ENCODE data around the gene PRKD1.
A peak's percentile ranks its signal among the peaks of the same experiment; 100 is the strongest.

Gene PRKD1

DNA sequence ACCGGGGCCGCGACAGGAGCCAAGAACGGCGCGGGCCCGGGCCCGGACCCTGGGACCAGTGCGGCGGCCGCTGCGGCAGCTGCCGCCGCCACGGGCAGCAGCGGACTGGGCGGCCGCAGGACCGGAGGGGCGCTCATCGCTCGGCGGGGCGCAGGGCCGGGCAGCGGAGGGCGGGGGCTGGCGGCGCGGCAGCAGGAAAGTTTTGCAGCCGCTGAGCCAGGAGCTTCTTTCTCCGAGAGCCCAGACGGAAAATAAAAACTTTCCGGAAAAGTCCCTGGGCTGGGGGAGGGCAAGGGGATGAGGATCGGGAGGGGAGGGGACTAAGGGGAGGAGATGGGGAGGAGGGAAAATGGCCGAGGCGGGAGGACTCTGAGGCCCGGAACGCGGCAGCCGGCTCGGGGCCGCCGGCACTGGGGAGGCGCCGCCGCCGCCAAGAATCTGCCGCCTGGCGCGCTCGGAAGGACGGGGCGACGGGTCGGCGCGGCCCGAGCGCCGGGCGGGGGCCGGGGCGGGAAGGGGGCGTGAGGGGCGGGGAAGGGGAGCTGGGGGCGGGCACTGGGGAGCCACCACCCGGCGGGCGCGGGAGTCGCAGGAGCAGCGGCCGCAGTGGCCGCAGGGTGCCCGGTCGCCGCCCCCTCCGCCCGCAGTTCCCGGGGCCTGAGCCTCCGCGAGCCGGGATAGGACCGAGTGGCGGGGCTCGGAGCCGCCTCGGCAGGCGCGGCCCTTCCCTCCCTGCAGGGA is at the start of gene PRKD1:
Gene PRKD1, minus strand, starts transcription at position 472 of the 741 bp plus-strand sequence.
- Mint-ChIP-seq H3K27ac (peak within 1 kb of the TSS; percentile 15), H3K4me1 (peaks cover 25% of the 10 kb centered on the region), H3K9me3 (no peaks in the 10 kb centered on the region), H3K4me3 (peak within 1 kb of the TSS; percentile 96), H3K27me3 (ENCODE audit: low read depth, poor library complexity) (peaks cover 24% of the 10 kb centered on the region), H3K36me3 (ENCODE audit: low read depth) (no peaks in the 10 kb centered on the region)
- TF ChIP-seq, protein P1, sequence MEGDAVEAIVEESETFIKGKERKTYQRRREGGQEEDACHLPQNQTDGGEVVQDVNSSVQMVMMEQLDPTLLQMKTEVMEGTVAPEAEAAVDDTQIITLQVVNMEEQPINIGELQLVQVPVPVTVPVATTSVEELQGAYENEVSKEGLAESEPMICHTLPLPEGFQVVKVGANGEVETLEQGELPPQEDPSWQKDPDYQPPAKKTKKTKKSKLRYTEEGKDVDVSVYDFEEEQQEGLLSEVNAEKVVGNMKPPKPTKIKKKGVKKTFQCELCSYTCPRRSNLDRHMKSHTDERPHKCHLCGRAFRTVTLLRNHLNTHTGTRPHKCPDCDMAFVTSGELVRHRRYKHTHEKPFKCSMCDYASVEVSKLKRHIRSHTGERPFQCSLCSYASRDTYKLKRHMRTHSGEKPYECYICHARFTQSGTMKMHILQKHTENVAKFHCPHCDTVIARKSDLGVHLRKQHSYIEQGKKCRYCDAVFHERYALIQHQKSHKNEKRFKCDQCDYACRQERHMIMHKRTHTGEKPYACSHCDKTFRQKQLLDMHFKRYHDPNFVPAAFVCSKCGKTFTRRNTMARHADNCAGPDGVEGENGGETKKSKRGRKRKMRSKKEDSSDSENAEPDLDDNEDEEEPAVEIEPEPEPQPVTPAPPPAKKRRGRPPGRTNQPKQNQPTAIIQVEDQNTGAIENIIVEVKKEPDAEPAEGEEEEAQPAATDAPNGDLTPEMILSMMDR (IDR thresholded peaks at IDR 0.05), result no peak
- peak; percentile 84 for DNase-seq

DNA sequence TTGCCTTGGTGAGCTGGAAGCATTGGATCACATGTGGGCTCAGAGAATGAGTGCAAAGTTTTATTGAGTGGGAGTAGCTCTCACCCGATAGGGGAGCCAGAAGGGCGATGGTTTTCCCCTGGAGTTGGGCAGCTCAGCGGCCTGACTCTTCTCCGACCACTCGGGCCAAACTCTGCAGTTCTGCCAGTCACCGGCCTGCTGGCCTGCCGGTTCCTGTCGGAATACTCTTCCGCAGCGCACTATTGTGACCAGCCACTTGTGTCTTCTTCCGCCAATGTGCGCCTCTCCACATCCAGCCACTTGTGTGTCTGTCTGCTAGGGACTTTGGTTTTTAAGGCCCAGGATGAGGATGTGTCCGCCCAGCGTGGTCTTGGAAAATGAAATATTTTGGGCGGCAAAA is 43.5 kb upstream of the PRKD1 start:
- Mint-ChIP-seq H3K36me3 (ENCODE audit: low read depth) (no peaks in the 10 kb centered on the region), H3K27ac (no peak overlapping the region), H3K9me3 (peaks cover 12% of the 10 kb centered on the region), H3K4me1 (no peaks in the 10 kb centered on the region), H3K27me3 (ENCODE audit: low read depth, poor library complexity) (peaks cover 7% of the 10 kb centered on the region), H3K4me3 (no peak overlapping the region)
- TF ChIP-seq, protein P1 (IDR thresholded peaks at IDR 0.05), result no peak
- no peak for DNase-seq

DNA sequence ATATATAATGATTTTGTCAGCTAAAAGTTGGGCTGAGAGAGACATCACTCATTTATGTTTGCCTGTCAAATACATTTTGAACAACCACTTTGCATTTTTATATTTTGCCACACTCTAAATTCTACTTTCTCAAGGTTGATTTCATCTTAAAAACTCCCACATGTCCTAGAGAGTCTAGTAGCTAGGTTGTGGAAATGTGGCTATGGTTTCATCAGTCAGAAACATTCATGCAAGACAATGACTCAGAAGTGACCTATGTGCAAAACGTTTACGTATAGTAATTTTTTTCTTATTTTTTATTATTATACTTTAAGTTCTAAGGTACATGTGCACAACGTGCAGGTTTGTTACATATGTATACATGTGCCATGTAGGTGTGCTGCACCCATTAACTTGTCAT is 27.4 kb upstream of the PRKD1 start:
- Mint-ChIP-seq H3K27ac (no peak overlapping the region), H3K9me3 (peaks cover 14% of the 10 kb centered on the region), H3K4me1 (no peaks in the 10 kb centered on the region), H3K27me3 (ENCODE audit: low read depth, poor library complexity) (peaks cover 6% of the 10 kb centered on the region), H3K36me3 (ENCODE audit: low read depth) (no peaks in the 10 kb centered on the region), H3K4me3 (no peak overlapping the region)
- no peak for DNase-seq
- TF ChIP-seq, protein P1 (IDR thresholded peaks at IDR 0.05), result no peak

DNA sequence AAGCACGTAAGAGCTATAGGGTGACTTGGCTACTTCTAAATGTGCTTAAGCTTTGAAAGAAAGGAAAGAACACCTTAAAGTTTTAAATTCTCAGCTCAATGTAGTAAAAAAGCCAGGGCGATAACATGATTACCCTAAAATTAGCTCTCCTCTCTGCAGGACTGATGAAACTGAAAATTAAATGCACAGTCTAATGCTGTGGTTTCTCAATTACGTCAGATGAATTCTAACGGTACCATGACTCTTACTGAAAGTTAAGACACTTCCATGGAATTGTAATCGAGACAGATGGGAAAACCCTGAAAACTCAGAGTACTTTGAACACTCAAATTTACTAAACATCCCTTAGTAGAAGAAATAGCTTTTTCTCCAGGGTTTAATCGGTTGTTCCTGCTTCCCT is 25.9 kb upstream of the PRKD1 start:
- Mint-ChIP-seq H3K36me3 (ENCODE audit: low read depth) (no peaks in the 10 kb centered on the region), H3K4me3 (no peak overlapping the region), H3K9me3 (peaks cover 14% of the 10 kb centered on the region), H3K27ac (no peak overlapping the region), H3K27me3 (ENCODE audit: low read depth, poor library complexity) (peaks cover 6% of the 10 kb centered on the region), H3K4me1 (no peaks in the 10 kb centered on the region)
- TF ChIP-seq, protein P1 (IDR thresholded peaks at IDR 0.05), result no peak
- DNase-seq, result no peak

DNA sequence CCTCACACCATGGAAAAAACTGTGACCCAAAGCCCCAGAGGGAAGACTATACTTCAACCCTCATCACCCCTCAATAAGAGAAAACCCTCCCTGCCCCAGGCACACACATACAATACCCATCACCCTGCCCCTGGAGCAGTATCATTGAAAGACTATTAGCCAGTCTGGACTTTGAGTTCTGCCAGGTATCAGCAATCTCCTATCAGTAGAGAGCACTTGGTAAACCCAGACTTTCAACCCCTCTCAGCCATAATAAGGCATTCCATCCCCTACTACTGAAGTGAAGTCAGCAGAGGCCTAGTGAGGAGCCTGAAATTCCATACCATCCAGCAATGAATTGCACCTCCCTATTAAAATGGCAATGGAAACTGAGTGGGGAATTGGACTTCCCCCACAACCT is 16.4 kb upstream of the PRKD1 start:
- Mint-ChIP-seq H3K4me1 (no peaks in the 10 kb centered on the region), H3K27ac (no peak overlapping the region), H3K4me3 (no peak overlapping the region), H3K9me3 (peaks cover 16% of the 10 kb centered on the region), H3K27me3 (ENCODE audit: low read depth, poor library complexity) (peaks cover 4% of the 10 kb centered on the region), H3K36me3 (ENCODE audit: low read depth) (no peaks in the 10 kb centered on the region)
- TF ChIP-seq, protein P1 (IDR thresholded peaks at IDR 0.05), result no peak
- DNase-seq, result no peak

DNA sequence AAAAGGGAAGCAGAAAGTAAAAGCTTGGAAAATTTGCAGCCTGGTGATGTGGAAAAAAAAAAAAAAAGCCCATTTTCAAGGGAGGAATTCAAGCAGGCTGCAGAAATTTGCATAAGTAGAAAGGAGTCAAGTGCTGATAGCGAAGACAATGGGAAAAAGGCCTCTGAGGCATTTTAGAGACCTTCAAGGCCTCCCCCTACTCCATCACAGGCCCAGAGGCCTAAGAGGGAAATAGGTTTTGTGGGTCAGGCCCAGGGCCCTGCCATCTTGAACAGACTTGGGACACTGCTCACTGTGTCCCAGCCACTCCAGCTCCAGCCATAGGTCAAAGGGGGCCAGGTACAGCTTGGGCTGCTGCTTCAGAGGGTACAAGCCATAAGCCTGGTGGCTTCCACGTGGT is 13.8 kb upstream of the PRKD1 start:
- Mint-ChIP-seq H3K27ac (no peak overlapping the region), H3K9me3 (peaks cover 11% of the 10 kb centered on the region), H3K27me3 (ENCODE audit: low read depth, poor library complexity) (peaks cover 4% of the 10 kb centered on the region), H3K4me1 (no peaks in the 10 kb centered on the region), H3K36me3 (ENCODE audit: low read depth) (no peaks in the 10 kb centered on the region), H3K4me3 (no peak overlapping the region)
- TF ChIP-seq, protein P1 (IDR thresholded peaks at IDR 0.05), result no peak
- no peak for DNase-seq
